Activated CD8-positive, alpha-beta memory T cell treated with anti-CD3 and anti-CD28 coated beads for 24 hours (primary cell): ENCODE measurements around the gene PPARGC1A.

Experiments
- DNase-seq: peaks from one replicate; pipeline ENCODE4 v3.0.0-alpha.2; 2020

The PPARGC1A gene

GRCh38 chr4:23837371-23837770 lies 52.5 kb downstream of the PPARGC1A start:
- DNase-seq: no peak

DNA sequence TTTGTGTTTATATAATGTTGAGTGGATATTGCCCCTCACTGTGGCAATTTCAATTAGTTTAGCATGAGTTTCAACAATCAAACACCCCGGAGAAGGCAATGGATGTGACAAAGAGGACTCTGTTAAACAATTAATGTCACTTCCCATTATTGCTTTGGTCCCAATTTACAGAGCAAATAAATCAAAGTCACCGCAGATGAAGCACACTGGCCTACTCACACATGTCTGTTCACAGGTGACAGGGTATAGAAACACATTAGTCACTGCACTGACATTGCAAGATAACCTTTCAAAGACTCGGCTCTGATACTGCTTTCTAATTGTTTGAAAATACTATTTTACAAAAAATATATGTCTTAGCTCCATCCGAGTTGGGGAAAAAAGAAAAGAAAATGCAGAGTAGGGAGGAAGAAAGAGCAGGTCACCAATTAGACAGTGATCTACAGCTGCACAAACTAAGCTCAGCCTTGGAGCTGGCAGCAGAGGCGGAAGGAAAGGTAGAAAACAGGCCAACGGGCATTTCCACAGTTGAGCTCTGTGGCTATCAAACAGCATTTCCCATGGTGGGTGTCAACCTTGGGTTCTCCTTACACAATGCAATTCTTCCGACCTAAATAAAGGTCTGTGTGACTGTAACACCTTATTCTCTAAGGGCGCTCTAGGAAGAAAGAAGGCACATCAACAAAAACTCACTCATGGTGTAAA lies 53.9 kb downstream of the PPARGC1A start:
- no peak for DNase-seq

DNA sequence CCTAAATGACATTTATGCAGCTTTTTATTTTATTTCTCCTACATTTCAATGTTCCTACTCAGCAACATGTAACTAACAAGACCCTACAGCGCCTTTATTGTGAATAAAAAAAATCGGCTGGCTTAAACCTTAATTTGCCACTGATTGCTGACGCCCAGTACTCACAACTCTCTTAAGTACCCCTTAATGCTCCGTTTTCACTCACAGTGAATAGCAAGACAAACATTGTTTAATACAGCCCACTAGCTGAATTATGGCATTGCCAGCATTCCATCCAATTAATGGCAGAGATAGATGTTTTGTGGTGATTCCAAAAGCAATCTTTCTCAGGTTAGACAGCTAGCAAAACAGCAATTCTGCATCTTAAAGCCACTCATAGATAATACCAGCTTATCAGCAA lies 61.1 kb downstream of the PPARGC1A start:
- DNase-seq: no peak

GRCh38 chr4:23828020-23828715 lies 61.7 kb downstream of the PPARGC1A start:
- DNase-seq: no peak

GRCh38 chr4:23822181-23822580 lies 67.7 kb downstream of the PPARGC1A start:
- no peak for DNase-seq

DNA sequence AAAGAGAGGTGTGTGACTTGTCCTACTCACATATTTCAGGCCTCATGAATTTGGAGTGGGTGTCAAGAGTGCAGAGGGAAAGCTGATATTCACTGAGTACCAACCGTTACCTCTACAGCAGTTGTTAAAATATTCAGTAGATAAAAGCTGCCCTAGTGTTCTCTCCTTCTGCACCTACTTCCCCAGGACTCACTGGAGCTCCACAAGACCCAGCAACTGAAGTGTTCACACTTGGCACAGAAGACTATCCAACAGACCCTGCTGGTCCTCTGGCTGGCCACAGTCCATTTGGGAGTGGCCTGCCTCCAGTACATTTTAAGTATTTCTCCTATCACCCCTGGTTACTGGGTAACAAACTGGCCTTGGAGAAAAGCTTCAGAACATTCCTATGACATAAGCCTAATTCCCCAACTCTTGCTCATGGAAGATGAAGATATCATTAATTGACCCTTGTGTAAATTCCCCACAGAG lies 70.8 kb downstream of the PPARGC1A start:
- no peak for DNase-seq

DNA sequence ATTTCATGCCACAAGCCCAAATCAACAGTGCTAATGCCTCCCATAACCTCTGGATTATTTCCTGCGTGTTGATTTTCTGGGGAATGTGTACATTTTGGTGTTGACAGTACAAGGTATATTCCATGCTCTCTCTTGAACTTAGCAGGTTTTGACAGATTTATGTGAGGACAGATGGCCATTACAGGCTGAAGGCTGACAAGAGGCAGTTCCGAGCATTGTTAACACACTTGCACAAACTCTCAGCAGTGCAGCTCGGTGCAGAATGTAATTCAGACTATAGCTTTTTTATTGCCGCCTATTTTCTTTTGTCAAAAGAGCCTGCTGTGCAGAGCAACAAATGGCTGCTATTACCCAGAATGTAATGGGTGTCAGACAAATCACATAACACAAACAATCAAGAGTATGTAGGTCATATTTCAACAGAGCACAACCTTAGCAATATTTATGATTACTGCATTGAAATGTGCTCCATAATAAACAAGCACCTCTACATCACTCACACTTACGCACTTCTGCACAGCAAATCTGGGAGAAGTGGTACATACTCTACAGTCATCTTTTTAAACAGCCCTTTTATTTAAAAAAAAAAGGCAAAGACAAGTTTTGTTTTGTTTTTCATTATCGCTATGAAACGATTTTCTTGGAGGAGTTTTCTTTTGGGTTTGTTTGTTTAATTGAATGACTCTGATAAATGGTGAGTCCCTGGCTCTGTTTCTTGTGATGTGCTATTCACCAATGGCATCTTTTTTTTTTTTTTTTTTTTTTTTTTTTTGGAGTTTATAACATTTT lies 71.6 kb downstream of the PPARGC1A start:
- DNase-seq: no peak

DNA sequence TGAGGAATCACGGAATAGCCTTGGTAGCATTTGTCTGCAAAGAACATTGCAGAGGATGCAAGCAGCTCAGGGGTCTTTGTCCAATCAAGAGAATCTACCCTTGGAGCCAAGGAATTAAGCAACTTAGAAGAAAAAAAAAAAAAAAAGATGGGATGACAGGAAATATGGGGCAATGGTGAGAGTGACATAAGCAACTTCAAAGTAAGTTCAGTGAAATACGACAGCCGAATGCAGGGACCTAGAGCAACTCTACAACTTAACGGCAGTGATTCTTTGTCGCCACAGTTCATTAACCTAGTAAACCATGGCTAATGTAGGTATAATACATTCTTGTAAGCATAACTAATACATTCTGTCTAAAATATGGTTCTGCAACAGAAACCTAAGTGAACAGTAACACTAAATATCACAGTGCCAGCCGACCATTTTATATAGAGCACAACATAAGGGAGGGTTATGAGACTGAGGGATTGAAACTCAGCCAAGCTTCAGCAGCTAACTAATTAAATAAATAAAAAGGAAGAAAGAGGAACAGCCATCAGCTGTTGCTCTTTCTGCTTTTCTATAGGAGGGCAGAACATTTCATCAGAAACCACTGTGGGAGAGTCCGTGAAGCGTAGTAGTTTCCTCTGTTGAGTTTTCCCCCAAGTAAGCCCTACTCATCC lies 74.7 kb downstream of the PPARGC1A start:
- DNase-seq: no peak

DNA sequence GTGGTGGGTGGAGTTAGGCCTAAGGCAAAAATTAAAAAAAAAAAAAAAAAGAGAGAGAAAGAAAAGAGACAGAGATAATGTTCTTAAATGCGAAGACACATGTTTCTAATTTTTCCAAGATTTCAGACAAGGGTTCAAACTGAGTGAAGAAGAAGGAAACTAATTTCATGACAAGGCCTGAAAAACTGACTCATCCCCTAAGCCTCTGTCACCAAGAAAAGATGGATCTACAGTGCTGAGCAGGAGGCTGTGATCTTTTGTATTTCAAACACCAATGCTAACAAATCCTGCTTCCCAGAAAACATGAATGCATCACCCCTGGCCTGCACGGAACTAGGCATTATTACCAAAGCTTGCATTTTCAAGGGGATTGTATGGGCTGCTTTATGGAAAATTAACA lies 75.3 kb downstream of the PPARGC1A start:
- DNase-seq: no peak

GRCh38 chr4:23811161-23811560 lies 78.7 kb downstream of the PPARGC1A start:
- DNase-seq: no peak

DNA sequence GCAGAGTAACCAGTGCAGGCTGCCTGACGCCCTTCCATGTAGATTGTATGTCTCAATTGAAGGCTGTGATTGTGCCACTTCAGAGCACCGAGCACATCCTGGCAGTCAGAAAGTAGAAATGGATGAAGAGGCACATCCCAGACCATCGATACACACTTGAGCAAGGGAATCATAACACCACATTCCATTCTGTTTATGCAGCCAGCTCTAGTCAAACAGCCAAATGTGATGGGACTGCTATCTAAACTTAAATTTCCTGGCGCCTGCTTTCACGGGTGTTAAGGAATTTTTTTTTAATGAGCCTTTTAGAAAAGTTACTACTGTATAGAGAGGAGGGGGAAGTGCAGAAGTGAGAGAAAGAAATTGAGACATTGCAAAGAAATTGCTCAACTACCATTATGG lies 84.4 kb downstream of the PPARGC1A start:
- DNase-seq: no peak

GRCh38 chr4:23789762-23790161 lies 100.1 kb downstream of the PPARGC1A start:
- DNase-seq: no peak

- DNase-seq: no peak
Observed at GRCh38 chr4:23788460-23788859, 101.4 kb downstream of the PPARGC1A start.

- DNase-seq: no peak
Observed at GRCh38 chr4:23788027-23788426, 101.8 kb downstream of the PPARGC1A start.

GRCh38 chr4:23782778-23783437 lies 106.9 kb downstream of the PPARGC1A start:
- DNase-seq: no peak

- DNase-seq: no peak
Observed at GRCh38 chr4:23779839-23780238, 110.0 kb downstream of the PPARGC1A start.

DNA sequence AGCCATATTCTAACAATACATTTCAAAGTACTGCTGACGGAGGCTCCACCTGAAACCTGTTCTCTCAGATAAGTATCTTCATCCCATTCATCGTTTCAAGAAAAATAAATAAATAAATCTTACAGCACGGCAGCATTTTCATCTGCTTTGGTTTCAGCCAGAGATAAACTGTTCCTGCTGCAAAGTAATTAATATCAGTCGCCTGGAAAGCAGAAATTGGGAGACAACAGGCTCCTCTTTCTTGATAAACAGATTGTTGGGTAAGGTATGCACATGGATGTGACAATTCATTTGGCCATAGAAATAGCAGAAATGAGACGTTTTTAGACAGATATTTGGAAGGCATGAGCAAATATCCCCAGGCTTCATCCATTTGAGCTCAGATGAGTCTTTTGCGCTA lies 110.4 kb downstream of the PPARGC1A start:
- DNase-seq: no peak

DNA sequence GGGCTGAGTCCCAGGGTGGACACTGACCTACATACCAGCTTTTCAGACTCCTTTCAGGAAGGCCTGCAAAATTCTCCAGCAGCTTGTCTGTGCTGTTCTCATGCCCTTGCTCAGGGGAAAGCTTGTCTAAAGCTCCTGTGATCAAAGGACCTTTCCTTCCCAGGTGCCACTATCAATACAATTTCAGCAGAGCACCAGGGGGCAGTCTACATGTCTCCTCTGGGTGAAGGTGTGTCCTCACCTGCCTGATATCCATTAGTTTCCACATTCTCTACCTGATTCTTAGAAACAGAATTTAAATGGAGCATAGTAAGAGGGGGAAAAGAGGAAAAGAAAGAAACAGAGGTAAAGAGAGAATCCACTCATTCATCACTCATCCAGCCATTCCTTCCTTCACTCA lies 114.2 kb downstream of the PPARGC1A start:
- DNase-seq: no peak

GRCh38 chr4:23774909-23775308 lies 114.9 kb downstream of the PPARGC1A start:
- no peak for DNase-seq

DNA sequence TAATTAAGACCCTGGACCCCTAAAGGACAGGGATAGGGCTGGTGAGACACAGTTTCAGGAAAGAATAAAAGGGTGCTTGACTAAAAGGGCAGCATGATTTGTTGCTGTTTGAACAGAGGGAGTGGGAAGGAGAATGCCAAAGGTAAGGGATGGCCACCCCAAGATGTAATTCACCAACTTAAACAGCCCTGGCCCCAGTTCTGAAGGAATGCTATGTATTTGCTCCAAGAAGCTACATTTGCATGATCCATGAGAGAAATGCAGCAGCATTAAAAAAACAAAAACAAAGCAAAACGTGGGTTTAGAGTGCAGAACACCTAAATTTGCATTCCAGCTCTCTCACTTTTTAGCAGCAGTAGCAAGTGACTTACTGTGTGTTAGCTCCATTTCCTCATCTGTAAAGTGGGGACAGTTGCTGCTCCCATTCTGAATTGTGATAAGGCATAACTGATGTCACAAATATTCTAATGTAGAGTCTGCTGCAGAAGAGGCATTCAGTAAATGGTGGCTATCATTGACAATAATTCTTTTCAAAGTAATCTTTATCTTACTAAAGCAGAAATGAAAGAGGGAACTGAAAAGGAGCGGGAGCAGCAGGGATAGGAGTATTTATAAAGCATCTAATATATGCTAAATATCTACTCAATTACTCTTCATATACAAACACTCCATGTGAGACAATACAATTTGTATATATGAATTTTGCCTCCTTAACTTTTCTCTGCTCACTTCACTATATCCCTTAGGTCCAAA lies 115.8 kb downstream of the PPARGC1A start:
- DNase-seq: no peak

DNA sequence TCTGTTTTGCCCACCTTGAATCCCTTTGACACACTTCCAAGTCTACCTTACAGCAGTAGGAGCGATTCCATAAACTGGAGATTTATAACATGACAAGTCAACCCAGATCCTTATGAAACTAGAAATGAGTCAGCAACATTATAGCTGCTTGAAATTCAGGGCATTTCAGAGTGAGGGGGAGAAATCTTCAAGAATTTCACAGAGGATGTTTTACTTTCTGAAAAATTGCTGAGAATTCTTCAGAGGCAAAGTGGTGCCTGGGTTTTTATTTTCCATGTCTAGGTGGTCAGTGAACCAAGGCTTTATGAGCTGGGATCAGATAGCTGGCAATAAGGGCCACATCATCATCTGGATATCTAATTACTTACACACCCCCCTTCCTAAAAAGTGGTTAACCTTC lies 119.8 kb downstream of the PPARGC1A start:
- DNase-seq: no peak

DNA sequence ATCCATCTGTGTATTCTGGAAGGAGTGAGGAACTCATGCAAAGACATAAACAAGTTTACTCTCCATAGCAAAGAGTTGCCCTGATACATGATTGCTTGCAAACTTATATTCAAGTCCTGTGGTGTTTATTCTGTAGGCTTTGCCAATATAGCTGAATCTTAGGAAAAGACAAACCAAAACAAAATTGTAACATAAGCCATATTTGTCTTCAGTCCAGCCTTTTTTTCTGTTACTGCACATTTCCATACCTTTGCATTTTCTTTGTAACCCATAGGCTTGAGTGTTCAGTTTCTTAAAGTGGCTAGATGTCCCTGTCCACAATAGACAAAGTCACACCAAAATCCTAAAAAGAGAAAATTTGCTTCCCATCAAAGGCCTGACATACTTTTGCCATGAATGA lies 120.4 kb downstream of the PPARGC1A start:
- no peak for DNase-seq
